ENCODE results near the gene RASSF5.

GRCh38 chr1:206460836-206461426, 46.4 kb upstream of the RASSF5 start:
- TF ChIP-seq, protein P1, sequence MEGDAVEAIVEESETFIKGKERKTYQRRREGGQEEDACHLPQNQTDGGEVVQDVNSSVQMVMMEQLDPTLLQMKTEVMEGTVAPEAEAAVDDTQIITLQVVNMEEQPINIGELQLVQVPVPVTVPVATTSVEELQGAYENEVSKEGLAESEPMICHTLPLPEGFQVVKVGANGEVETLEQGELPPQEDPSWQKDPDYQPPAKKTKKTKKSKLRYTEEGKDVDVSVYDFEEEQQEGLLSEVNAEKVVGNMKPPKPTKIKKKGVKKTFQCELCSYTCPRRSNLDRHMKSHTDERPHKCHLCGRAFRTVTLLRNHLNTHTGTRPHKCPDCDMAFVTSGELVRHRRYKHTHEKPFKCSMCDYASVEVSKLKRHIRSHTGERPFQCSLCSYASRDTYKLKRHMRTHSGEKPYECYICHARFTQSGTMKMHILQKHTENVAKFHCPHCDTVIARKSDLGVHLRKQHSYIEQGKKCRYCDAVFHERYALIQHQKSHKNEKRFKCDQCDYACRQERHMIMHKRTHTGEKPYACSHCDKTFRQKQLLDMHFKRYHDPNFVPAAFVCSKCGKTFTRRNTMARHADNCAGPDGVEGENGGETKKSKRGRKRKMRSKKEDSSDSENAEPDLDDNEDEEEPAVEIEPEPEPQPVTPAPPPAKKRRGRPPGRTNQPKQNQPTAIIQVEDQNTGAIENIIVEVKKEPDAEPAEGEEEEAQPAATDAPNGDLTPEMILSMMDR (conservative IDR thresholded peaks at IDR 0.05; ENCODE audit: low read depth, low read length): no peak
- TF ChIP-seq EZH2 (IDR thresholded peaks at IDR 0.05; ENCODE audit: borderline replicate concordance, low read depth, low read length, poor library complexity, severe bottlenecking): no peak

Measured in A673 (cell line).